Calu3 (cell line): ENCODE data around the gene NAGLU. TPM values are rescaled to one million over a fixed set of nuclear protein-coding genes. Genes with fewer than 3 reads are reported as not detected.

Experiments
- BruUV-seq: library from RNA; stranded (reverse); fragments of 400-500 nt; replicated peaks from 2 replicates; lab custom pipeline; 2021; lab: Mats Ljungman, UMichigan
- CTCF ChIA-PET: fragments of 300-600 bp; sonication (Branson Sonifier 250); formaldehyde crosslinking; loops from one replicate; lab custom pipeline; 2022; ENCODE audit warnings: antibody characterized with exemption; lab: Charles Lee
- DNase-seq: peaks from one replicate; pipeline ENCODE4 v3.0.0; 2022
- H3K27ac Mint-ChIP-seq: one replicate; pipeline ENCODE4 v1.8.0; 2022; ENCODE audit warnings: mixed read lengths; ENCODE audit not compliant: unreplicated experiment
- H3K27me3 Mint-ChIP-seq: one replicate; pipeline ENCODE4 v1.8.0; 2022; ENCODE audit warnings: mixed read lengths; ENCODE audit not compliant: unreplicated experiment
- H3K36me3 Mint-ChIP-seq: one replicate; pipeline ENCODE4 v1.8.0; 2022; ENCODE audit warnings: mild to moderate bottlenecking, moderate library complexity, mixed read lengths; ENCODE audit not compliant: insufficient read depth, unreplicated experiment
- H3K4me1 Mint-ChIP-seq: one replicate; pipeline ENCODE4 v1.8.0; 2022; ENCODE audit warnings: mild to moderate bottlenecking, low read depth, mixed read lengths; ENCODE audit not compliant: unreplicated experiment
- H3K4me3 Mint-ChIP-seq: one replicate; pipeline ENCODE4 v1.8.0; 2022; ENCODE audit warnings: mild to moderate bottlenecking, low read depth, moderate library complexity, mixed read lengths; ENCODE audit not compliant: unreplicated experiment
- H3K9me3 Mint-ChIP-seq: one replicate; pipeline ENCODE4 v1.8.0; 2022; ENCODE audit warnings: low read depth, mixed read lengths; ENCODE audit not compliant: unreplicated experiment
- intact Hi-C: fragments of 100-400 bp; cut with micrococcal nuclease; formaldehyde crosslinking; loops from one replicate; pipeline ENCODE4 v1.10.0; 2022; ENCODE audit not compliant: unreplicated experiment
- total RNA-seq: library from RNA; stranded (reverse); gene quantifications from 2 replicates; pipeline ENCODE4 v1.2.3, GENCODE V29; 2022
- TF ChIP-seq, protein P1 (sequence below): fragments of 200-600 bp; IDR thresholded peaks from one replicate; pipeline ENCODE4 v1.8.0; 2022; ENCODE audit warnings: antibody characterized with exemption; ENCODE audit not compliant: unreplicated experiment

Gene NAGLU
- total RNA-seq, 1 experiment from 2014 or later = 53.8 TPM

DNA sequence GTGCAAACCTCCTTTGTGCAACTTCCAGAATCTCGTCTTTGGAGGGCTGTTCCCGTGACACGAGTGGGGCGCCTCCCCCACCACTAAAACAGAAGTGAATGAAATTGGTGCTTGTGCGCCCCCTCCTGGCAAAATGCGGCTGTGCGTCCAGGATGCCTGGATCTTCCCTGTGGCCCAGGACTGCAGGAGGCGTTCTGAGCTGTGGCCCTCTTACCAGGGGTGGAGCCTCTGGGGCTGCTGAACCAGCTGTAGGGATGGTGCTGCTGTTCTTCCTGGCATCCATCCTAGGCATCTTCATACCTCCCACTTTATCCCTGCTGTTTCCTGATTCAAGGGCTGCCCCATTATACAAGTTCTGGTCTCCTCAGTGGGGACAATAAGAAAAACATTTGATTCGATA, 18.5 kb upstream of the NAGLU start:
- Mint-ChIP-seq H3K4me3 (no peak overlapping the region), H3K4me1 (peaks cover 51% of the 10 kb centered on the region), H3K36me3 (peaks cover 79% of the 10 kb centered on the region), H3K9me3 (no peaks in the 10 kb centered on the region), H3K27me3 (no peaks in the 10 kb centered on the region), H3K27ac (peak overlapping the region; percentile 95)
- DNase-seq = peak; percentile 91
- TF ChIP-seq, protein P1, sequence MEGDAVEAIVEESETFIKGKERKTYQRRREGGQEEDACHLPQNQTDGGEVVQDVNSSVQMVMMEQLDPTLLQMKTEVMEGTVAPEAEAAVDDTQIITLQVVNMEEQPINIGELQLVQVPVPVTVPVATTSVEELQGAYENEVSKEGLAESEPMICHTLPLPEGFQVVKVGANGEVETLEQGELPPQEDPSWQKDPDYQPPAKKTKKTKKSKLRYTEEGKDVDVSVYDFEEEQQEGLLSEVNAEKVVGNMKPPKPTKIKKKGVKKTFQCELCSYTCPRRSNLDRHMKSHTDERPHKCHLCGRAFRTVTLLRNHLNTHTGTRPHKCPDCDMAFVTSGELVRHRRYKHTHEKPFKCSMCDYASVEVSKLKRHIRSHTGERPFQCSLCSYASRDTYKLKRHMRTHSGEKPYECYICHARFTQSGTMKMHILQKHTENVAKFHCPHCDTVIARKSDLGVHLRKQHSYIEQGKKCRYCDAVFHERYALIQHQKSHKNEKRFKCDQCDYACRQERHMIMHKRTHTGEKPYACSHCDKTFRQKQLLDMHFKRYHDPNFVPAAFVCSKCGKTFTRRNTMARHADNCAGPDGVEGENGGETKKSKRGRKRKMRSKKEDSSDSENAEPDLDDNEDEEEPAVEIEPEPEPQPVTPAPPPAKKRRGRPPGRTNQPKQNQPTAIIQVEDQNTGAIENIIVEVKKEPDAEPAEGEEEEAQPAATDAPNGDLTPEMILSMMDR = peak; percentile 99
- intact Hi-C loops = loop anchor here (2.0 kb wide), 1 partner anchor 195 kb away; no protein-coding TSS in a partner anchor
- CTCF ChIA-PET = interaction anchor here (0.5 to 3.4 kb wide), 22 partner anchors 9 to 174 kb away, joined by 3 to 65 read pairs (median 4); partner anchors contain the start of genes CAVIN1, NAGLU, RETREG3 and STAT3
- BruUV-seq = no TSS peak

DNA sequence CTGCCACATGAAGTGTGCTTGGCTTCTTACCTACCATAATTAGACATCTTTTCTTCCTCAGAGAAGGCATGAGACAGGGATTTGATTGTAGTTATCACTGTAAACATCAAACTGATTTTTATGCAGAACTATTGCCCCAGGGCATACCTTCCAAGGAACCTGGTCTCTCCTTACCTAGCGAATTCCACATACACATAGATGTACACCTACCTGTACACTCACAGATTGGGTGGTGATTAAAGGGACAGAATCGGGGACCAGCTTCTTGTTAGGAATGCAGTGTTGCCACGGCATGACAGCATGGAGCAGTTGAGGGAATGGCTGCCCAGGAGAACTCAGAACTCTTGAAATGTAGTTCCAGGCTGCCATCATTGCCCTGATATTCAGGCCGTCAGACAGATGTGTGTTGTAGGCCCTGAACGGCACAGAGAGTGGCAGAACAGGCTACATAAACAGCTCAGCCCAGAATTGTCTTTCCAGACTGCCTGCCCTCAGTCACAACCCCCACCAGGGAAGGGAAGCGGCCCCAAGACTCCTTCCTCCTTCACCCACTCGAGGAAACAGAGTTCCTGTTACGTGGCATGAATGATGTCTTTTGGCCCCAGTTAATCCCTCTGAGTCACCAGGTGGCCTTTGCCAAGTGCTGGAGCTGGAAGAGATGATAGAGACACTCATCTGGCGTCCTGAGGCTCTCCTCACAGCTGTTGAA, 17.8 kb upstream of the NAGLU start:
- intact Hi-C loops = loop anchor here (2.0 kb wide), 1 partner anchor 89 kb away; no protein-coding TSS in a partner anchor
- CTCF ChIA-PET = interaction anchor here (0.5 to 3.4 kb wide), 28 partner anchors 9 to 464 kb away, joined by 3 to 65 read pairs (median 5); partner anchors contain the start of genes CAVIN1, NAGLU, RETREG3 and STAT3
- peak; percentile 85 for DNase-seq
- Mint-ChIP-seq H3K4me3 (peak overlapping the region; percentile 62), H3K27ac (peak overlapping the region; percentile 95), H3K4me1 (peaks cover 51% of the 10 kb centered on the region), H3K9me3 (no peaks in the 10 kb centered on the region), H3K27me3 (no peaks in the 10 kb centered on the region), H3K36me3 (peaks cover 82% of the 10 kb centered on the region)
- TF ChIP-seq, protein P1 = no peak
- TSS peak; percentile 96 for BruUV-seq

DNA sequence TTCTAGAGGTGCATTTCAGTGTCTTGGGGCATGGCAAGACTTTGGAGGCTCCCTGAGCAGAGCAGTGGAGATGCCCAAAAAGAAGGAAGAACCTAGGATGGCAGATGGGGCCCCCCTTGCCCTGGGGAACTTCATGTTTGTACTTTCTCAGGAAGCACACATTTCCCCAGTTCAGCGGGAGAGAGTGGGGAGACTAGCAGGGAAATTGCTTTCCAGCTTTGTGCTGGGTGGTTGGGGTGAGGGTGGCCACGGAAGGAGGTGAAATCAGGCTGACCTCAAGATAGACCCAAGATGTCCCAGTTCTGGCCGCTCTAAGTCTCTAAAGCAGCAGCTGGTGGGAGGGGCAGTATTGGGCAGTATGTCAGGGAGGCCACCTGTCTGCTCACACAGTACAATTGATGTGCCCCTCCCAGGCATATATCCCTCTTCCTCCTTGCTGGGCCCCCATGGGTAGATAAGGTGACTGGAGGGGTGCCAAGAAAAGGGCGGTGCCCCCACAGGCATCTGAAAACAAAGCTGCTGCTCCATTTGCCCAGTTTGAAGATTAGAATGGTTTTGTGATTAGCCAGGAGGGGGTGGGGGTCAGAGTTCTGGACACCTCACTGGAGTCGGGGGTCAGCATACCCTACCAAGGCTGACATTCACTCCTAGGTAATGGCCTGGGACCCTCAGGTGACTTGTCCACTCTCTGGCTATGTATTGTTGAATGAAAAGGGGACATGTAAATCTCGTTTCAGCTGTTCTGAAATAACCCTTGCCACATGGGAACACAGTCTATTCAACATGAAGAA, 17.1 kb upstream of the NAGLU start:
- Mint-ChIP-seq H3K4me1 (peaks cover 51% of the 10 kb centered on the region), H3K27me3 (no peaks in the 10 kb centered on the region), H3K9me3 (no peaks in the 10 kb centered on the region), H3K27ac (peak overlapping the region; percentile 95), H3K4me3 (peak overlapping the region; percentile 62), H3K36me3 (peaks cover 82% of the 10 kb centered on the region)
- CTCF ChIA-PET = interaction anchor here (0.6 to 3.4 kb wide), 19 partner anchors 8 to 463 kb away, joined by 3 to 65 read pairs (median 6); partner anchors contain the start of genes CAVIN1 and TUBG1
- TF ChIP-seq, protein P1 = no peak
- DNase-seq = peak; percentile 93
- intact Hi-C loops = loop anchor here (2.0 kb wide), 1 partner anchor 90 kb away; no protein-coding TSS in a partner anchor
- BruUV-seq = no TSS peak
